ENCODE results near the gene SMIM45.

GRCh38 chr22:41925783-41926460 is 26.0 kb upstream of the SMIM45 start:
- TF ChIP-seq POLR2A (IDR thresholded peaks at IDR 0.05) = no peak
- peak in 3 of 4 experiments; percentile 37 to 80 (median 61) for TF ChIP-seq CTCF (IDR thresholded peaks at IDR 0.05)

All from prostate gland (tissue), 2 donors.